DND-41 (cell line): Measurements from ENCODE around the gene ATP9A.

Experiments
- CTCF ChIP-seq: IDR thresholded peaks from 2 replicates; pipeline ENCODE4 v1.5.1; 2012; ENCODE audit warnings: borderline replicate concordance, low read length, moderate library complexity, mild to moderate bottlenecking; ENCODE audit not compliant: poor library complexity, severe bottlenecking; ENCODE audit errors: extremely low read depth
- EZH2 ChIP-seq: IDR thresholded peaks from 3 replicates; pipeline ENCODE4 v1.6.1; 2012; ENCODE audit warnings: borderline replicate concordance, low read depth, mild to moderate bottlenecking, moderate library complexity, low read length, inconsistent platforms; ENCODE audit not compliant: severe bottlenecking

- no peak for TF ChIP-seq CTCF
- TF ChIP-seq EZH2 = no peak
Measured at GRCh38 chr20:51641866-51642265, 126.3 kb downstream of the ATP9A start.
